Activated CD8-positive, alpha-beta memory T cell treated with anti-CD3 and anti-CD28 coated beads, Interleukin-2, amount 50 U/mL, for 1 hour (primary cell): ENCODE measurements around the gene ENTR1.
"Not testable (repeated sequence)": the region's sequence is repeated elsewhere in the genome, so short reads cannot be mapped to it uniquely, and the experiment has no call there.

Experiments
- DNase-seq: peaks from one replicate; pipeline ENCODE4 v3.0.0-alpha.2; 2020; ENCODE audit errors: extremely low read depth

The ENTR1 gene

DNA sequence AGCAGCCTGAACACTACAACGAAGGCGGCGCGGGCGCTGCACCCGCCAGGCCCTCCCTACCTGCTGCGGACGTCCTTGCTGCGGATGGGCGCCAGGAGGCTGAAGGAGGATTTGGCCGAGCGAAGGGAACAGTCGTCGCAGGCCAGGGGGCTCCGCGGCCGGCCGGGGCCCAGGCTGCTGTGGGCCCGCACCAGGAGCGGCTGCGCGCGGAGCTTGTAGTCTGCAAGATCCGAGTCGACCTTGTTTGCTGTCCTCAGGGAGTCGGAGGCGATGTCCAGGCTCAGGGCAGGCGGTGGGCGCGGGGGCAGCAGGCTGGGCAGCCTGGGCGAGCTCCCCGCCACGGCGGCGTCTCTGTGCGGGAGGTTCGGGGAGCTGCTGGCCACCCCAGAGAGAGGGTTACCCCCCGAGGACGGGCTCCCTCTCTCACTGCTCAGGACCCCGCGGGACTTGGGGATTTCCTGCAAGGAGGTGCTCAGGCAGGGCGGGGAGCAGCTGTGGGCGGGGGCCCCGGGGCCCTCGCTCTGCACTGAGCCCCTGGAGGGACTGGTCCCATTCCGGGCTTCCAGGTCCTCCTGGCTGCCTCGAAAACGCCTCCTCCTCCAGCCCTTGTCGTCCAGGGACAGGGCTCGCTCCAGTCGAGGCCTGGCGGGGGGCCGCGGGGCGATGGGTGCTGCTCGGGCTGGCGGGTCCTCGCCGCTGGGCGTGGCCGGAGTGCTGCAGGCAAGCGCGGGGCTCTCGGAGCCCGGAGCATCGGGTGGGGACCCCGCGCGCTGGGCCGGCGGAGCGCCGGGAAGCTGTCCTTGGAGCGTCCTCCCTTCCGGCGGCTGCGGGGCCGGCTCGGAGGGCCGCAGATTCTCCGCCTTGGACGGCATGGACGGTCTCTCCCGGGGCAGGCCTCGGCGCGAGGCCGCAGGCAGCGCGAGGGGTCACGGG lies 28.4 kb upstream of the ENTR1 start:
- DNase-seq: no peak

DNA sequence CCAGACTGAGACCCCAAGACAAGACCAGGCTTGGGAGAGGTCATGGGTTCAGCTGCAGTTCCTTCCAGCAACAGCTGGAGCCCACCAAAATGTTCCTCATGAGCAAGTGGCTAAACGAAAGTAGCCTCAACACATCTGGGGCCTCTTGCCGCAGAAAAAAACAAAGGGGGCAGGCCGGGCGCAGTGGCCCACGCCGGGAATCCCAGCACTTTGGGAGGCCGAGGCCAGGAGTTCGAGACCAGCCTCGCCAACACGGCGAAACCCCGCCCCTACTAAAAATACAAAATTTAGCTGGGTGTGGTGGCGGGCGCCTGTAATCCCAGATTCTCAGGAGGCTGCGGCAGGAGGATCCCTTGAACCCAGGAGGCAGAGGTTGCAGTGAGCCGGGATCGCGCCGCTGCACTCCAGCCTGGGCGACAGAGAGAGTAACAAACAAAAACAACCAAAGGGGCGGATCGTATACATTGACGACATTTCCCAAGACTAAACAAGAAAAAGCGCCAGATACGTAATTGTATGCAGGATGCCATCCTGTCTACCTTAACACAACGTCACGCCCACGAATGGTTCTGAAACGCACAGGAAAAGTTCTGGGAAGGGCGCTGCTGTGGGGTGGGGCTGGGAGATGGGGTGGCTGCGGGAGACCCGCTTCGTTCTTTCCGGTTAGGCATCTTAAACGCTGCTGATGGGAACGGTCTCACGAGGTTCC lies 27.6 kb upstream of the ENTR1 start:
- DNase-seq: no peak

DNA sequence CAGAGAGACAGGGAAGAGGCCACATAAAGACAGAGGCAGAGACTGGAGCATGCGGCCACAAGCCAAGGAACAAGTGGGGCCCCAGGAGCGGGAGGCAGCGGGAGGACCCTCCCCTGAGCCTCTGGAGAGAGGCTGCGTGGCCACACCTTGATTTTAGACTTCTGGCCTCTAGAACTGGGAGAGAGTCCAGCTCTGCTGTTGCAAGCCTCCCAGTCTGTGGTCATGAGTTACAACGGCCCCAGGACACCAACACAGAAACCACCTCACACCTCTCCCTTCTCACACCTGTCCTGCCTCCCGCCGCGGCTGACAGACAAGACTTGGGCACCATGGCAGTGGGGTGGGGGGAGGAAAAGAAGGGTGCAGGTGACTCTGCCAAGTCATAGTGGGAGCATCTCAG lies 27.0 kb upstream of the ENTR1 start:
- DNase-seq: no peak

DNA sequence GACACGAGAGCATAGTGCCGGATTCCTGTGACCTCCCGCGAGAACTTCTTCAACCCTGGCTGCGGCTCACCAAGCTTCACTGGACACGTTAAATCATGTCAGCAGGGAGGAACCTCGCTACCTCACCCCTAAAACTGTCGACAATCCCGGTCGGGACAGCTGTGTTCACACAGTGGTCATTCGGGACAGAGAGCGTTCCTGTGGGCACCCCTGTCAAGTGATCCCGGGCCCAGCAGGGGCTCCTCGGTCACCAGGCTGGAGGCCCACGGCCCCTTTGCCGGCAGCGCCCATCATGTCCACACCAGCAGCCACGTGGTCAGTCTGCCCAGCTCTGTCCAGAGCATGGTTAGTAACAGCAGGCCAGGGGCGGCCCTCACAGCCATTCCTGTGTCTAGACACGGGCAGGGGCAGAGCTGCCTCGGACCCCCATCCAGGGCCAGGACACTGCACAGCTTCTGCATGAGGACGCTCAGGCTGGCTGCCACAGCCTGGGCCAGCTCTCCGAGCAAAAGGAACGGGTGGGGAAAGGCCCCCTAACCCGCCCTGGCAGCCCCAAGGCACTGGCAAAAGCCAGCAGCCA lies 25.7 kb upstream of the ENTR1 start:
- DNase-seq: no peak

DNA sequence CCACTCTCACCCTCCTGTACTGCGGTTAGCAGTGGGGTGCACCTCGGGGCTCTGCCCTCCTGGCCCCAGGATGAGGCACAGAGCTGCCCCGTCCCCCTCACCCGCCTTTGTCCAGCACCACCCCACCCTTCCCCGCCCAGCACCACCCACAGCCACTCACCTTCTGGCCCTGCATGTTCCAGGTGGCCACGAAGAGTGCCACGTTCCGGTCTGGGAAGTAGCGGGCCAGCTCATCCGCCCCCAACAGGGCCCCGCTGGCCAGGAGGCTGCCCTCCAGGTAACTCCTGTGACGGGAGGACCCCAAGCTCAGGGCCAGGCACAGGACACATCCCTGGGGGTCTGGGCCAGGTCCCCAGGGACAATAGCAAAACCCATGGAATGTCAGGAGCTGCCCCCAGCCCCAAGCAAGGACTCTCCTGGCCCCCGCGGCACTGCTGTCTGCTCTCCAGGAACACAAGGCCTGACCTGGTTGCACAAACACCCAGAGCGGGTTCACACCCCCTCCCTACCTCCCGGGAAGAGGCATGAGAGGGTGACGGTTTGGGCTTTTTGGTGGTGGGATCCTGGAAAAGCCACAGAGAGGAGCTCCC lies 24.3 kb upstream of the ENTR1 start:
- no peak for DNase-seq

DNA sequence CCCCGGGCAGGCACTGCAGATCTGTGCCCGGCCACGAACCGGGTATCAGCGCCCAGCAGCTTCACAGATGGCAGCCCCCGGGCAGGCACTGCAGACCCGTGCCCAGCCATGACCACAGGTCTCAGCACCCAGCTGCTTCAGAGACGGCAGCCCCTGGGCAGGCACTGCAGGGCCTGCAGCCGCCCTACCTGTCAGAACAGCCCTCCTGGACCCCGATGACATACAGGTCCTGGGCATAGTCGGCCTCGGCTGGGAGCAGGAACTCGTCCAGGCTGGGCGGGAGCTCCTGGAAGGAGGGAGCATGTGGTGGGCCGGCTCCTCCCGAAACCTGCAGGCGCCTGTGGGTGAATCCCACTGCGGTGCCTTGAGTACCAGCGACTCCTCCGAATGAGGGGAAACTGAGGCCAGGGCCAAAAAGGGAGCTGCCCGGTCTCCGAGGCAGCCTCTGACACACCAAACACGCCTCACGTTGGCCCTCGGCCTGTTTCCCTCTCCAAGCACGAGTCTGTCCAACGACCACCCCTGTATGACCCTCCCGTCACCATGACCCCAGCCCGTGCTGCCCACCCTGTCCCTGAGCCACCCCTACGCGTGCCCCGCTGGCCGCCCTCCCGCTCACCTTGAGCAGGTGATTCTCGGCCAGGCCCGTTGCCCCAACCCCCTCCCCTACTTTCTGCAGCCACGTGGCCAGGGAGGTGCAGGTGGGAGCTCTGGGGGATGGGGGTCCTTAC lies 23.6 kb upstream of the ENTR1 start:
- no peak for DNase-seq

DNA sequence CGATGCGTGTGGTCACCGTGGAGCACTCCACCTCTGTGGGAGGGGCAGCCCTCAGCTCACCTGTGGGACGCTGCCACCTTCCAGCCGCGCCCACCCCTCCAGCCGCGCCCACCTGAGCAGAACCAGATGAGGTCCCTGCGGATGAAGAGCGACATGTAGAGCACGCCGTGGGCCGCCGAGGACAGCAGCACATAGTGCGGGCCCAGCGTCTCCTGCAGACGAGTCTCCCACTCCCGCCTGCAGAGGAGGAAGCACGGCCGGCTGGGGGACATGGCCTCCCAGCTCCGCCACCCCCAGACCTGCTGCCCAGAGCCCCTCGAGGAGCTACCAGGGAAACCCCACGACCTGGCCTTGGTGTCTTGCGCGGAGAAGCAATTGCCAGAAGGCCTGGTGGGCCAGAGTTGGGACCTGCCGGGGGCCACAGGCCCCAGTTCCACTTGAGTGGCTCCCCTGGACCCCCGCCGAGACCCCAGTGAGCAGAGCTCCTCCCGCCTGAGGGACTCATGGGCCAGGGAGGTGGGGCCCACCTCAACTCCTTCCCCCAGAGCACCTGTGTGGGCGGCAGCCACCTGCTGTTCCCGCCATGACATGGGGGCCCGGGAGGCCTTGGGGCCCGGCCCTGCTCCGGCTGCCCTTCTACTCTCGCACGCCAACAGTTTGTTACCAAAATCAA lies 22.8 kb upstream of the ENTR1 start:
- no peak for DNase-seq

DNA sequence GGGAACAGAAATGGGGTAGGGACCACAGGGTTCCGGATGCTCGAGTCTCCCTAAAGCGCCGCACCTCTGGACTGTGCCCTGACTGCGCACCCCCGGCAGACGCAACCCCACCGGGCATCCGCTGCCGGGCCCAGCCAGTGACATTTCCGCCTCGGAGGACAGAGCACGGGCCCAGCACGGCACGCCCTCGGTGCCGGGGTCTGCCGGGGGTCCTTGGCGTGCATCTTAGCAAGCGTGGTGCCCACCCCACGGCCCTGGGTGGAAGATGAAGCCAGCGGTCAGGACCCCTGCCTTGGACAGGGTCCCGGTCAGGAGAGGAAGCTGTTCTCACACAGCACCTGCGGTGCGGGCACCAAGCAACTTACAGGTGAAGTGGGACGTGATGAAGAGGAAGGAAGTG lies 22.2 kb upstream of the ENTR1 start:
- DNase-seq: no peak

DNA sequence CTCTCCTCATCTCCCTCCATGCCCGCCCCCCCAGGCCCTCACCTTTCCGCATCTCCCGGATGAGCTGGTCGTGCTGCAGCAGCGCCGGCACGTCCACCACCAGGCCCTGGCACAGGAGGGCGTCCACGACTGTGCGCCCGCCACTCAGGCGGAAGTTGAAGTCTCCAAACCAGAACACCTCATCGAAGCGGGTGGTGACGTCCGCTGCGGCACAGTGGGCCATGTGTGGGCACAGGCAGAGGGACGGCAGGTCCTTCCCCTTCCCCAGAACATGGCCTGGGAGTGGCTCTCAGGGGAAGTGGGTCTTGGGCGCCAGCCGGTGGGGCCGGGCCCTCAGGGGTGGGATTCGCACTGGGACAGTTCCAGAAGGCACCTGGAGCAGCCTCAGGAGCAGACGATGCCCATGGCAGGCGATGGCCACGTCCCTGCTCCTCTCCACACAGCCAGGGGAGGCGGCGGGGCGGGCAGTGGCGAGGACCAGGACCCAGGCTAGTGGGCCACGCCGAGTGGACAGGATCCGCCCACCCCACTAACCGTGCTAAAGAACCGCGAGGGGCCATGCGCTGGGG lies 21.5 kb upstream of the ENTR1 start:
- DNase-seq: no peak

DNA sequence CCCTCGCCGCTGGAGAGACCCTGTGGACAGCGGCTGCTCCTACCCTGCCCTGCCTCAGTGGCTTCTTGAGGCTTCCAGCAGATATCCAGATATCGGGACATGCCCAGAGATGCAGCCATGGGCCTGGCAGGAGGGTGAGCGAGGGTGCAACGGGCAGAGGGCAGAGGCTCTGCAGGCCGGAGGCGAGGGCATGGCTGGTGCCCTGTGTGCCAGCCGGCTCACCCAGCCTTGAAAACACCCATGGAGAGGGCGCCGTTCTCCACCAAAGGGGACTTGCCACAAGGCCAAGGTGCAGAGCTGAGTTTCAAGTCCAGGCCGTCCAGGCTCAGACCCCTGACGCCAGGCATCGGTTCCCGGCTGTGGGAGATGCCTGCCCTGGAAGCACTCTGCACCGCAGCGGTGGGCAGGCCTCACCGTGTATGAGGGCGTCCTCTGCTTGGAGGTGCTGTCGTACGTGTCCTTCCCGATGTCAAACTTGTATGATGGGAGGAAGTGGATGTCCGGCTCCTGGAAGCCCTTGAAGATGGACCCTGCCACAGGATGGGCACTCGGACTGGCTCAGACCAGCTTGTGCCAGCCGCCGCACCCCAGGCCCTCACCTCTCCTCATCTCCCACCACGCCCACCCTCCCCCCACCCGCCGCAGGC lies 20.3 kb upstream of the ENTR1 start:
- DNase-seq: no peak

DNA sequence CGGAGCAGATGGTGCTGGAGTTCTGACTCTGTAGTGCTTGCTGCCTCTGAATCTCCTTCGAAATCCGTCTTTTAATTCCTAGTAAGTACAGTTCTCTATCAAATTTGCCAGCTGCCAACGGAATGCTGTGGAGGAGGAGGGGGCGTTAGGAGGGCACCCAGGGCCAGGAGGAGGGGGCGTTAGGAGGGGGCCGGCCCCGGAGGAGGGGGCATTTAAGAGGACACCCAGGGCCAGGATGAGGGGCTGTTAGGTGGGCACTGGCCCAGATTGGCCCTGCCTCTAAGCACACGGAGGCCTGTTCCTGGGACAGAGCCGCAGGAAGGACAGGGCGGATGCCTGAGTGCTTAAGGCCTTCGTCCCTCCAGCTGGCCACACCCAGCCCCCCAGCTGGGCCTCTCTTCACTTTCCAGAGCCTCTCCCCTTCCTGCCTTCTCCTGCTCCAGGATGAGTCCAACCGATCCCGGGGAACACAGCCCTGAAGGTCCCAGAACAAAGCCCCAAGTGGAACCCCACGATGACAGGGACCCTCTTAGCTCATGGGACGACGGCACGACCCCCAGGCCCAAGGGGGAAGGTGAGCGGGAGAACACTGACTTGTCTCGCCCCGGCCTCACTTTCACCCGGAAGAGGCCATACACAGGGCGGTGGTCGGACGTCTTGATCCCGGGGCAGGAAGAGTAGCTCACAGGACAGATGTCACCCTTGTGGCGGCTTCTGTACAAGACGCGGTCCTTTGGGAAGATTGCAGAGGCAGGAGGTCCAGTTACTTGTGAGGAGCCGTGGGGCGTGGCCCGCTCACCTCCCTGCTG lies 19.5 kb upstream of the ENTR1 start:
- DNase-seq: no peak

DNA sequence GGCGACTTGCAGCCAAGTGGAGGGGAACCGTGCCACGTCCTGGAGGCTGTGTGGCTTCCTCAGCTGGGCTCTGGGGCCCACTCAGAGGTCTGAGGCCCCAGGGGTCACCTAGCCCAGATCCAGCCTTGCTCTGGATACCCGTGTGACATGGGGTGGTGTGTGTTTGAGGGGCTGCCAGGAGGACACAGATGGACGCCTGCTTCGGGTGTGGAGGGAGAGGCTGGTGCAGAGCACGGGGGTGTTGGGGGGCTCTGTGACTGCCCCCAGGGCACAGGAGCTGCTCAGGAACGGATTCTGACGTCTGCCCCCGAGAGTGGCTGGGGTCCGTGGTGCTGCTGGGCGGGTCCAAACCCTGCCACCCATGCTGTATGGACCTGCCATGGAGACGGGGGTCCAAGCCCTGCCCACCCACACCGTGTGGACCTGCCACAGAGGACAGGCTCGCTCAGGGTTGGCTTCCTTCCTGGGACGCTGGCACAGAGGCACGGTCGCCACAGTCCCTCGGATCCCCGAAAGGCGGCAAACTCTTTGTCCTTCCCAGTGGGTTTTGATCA lies 18.7 kb upstream of the ENTR1 start:
- no peak for DNase-seq

DNA sequence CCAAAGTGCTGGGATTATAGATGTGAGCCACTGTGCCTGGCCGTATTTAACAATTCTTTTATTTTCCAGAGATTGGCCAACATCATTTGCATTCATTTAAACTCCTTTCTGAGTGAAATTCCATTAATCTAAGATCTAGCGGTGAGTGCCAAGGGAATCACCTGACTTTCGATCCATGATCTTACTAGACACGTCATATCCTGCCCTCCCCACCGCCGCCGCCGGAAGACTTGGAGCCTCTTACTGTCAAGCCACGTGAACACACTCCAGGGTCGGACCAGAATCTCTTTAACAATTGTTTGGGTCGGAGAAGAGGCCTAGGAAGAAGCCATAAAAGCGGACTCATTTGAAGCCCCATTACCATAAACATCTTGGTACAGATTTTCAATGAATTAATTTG lies 16.4 kb upstream of the ENTR1 start:
- DNase-seq: no peak

DNA sequence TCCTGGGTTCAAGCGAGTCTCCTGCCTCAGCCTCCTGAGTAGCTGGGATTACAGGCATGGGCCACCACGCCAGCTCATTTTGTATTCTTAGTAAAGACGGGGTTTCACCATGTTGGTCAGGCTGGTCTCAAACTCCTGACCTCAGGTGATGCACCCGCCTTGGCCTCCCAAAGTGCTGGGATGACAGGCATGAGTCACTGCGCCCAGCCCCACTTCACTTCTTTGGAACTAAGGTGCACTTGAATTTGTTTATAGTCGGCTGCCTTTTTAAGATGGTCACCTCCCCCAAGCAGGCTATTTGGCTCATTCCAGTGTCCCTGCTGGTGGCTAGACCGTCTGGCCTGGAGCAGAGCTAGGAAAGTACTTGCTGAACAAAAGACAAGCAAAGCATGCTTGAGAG lies 15.0 kb upstream of the ENTR1 start:
- DNase-seq: not testable (repeated sequence)

DNA sequence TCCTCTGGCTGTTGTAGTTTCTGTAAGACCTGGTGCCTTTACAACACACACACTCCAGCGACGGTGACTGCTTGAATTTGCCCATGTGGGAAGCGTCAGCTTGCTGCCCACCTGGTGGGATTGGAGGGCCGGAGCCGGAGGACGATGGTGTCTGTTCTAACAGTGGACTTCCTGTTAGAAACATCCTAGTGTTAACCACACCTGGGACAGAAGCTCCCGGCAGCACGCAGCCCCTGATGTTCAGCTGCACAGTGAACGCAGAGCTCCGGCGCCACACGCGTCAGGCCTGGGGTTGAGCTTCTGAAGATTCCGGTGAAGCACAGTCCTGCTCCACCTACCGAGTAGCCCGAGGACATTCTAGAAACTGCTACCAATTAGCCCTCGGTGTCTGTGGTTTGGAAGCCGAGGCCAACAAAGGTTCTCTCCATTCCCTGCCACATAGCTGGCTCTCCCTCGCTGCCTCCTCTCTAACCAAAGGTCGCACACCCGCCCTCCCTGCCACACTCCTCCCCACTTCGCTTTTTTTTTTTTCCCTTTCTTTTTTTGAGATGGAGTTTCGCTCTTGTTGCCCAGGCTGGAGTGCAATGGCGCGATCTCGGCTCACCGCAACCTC lies 14.4 kb upstream of the ENTR1 start:
- DNase-seq: no peak

DNA sequence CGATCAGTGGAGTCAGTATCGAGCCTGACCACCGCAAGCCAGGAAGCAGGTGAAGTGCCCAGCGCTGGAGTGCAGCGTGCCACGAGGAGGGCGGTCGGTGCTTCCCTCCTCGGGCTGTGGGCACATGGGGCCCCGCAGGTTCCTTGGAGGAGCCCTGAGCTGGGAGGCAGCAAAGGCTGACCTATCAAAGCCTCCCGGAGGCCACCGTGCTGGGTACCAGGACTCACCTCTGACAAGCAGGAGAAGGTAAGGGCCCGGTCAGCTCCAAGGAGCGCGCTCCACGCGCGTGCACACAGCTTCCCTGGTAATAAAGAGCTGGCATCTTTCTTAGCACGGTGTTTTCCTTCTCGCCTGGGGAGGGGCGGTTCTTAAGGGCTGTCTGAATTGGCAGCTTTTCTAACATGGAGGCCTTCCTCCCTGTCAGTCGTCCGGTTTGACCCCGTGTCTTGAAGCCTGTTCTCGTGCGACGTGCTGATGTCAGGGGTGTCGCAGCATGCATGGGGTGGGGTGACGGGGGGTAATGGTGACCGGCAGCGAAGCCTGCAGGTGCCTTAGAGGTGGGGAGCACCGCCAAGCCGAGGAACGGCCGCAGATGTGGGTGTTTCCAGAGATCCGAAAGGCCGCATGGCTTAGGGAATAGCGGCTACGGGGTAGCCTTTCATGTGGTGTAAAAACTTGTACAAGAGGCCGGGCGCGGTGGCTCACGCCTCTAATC lies 13.2 kb upstream of the ENTR1 start:
- no peak for DNase-seq

DNA sequence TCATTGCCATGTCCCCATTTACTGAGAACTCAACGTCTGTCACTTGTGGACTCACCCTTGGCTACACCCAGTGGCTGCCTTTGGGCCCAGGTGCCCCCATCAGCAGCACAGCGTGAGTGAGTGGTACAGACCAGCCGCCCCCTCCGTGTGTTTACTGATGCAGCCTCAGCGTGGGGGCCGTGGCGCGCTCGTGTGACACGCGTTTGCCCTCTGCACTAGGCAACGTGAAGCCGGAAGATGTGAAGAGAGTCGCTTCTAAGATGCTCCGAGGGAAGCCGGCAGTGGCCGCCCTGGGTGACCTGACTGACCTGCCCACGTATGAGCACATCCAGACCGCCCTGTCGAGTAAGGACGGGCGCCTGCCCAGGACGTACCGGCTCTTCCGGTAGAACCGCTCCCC lies 12.5 kb upstream of the ENTR1 start:
- no peak for DNase-seq

DNA sequence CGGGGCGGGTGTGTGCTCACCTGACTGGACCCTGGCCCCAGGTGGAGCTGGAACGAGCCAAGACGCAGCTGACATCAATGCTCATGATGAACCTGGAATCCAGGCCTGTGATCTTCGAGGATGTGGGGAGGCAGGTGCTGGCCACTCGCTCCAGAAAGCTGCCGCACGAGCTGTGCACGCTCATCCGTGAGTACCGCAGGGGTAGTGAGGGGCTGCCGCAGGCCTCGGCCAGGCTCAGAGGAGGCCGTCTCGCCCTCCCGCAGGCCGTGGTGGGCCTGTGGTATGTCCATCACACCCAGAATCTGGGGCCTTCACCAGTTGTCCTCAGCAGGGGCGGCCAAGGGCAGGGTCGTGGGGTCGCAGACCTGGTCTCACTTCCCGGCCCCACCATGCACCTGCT lies 11.4 kb upstream of the ENTR1 start:
- DNase-seq: no peak
